DMS 273 (cell line): ENCODE measurements around the gene GOLGA7B.
"Not testable (repeated sequence)": the region's sequence is repeated elsewhere in the genome, so short reads cannot be mapped to it uniquely, and the experiment has no call there.

Experiments used
- DNase-seq: peaks from one replicate; lab custom pipeline; 2025; ENCODE audit not compliant: unreplicated experiment; lab: John Stamatoyannopoulos, UW

GOLGA7B gene

DNA sequence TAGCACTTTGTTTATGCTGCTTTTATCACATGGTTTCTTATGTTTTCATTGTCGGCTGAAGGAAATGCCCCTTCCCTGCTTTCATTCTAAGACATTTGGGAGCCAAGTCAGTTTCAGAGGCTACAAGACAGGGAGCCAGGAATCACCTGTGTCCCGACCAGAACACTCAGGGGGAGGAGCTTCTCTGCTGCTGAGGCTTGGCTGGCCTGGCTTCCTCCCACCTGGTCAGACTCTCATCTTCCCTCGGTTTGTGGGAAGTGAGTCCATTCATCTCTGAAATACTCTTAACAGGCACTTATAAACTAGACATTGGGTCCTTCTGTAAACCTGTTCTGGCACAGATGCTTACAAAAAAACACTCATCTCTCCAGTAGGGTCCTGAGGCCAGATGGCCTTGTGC lies 19.6 kb upstream of the GOLGA7B start:
- peak; percentile 45 for DNase-seq

DNA sequence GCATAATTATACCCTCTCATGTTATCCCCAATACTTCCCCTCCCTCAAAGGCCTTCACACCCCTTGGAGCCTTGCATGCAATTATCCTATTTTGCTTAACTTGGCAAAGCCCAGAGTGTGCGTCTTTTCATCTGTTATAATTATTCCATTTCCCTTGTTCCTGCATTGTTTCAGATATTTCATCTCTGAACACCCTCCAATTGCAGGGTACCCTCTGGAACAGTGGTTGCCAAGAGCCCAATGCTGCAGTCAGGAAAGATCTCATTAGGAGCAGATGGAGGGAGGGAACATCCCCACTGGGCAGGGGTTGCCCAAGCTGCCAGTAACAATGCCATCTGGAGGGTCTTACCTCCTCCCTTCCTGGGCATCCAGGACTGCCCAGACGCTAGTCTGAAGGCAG lies 18.4 kb upstream of the GOLGA7B start:
- DNase-seq: peak; percentile 86

DNA sequence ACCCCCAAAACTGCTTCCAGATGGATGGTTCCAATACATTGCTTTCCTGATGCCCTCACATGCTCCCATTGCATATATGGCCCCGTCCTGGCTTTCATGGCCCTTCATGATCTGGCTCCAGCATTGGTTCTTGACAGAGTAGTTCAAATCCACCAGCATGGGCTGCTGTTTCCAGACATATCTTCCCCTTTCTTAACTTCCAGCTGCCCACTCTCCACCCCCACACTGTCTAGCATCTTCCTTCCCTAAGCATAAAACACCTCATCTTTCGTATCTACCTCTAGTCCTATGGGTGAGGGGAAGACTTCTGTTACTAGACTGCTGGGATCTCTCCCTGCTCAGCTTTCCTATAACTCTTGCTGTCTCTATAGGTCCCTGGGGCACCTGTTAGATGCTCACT lies 13.2 kb upstream of the GOLGA7B start:
- no peak for DNase-seq

DNA sequence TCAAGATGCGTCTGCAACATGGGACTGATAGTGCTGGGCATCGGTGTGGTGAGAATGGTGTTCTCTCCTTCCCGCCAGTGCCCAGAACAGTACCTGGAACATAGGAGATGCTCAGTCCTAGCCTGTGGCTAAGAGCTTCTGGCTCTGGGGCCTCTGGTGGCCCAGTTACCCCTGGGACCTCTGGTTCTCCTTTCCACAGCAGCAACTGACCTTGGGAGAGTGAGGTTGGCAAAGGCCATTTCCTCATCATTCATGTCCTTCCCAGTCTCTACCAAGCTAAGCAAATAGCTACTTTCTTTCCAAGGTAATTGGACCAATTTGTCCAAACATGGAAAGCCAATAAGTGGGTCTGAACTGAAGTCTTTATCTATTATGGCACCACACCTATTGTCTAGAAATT lies 11.6 kb upstream of the GOLGA7B start:
- DNase-seq: no peak

DNA sequence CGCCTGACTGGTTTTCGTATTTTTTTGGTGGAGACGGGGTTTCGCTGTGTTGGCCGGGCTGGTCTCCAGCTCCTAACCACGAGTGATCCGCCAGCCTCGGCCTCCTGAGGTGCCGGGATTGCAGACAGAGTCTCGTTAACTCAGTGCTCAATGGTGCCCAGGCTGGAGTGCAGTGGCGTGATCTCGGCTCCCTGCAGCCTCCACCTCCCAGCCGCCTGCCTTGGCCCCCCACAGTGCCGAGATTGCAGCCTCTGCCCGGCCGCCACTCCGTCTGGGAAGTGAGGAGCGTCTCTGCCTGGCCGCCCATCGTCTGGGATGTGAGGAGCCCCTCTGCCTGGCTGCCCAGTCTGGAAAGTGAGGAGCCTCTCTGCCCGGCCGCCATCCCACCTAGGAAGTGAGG lies 8.5 kb upstream of the GOLGA7B start:
- not testable (repeated sequence) for DNase-seq

DNA sequence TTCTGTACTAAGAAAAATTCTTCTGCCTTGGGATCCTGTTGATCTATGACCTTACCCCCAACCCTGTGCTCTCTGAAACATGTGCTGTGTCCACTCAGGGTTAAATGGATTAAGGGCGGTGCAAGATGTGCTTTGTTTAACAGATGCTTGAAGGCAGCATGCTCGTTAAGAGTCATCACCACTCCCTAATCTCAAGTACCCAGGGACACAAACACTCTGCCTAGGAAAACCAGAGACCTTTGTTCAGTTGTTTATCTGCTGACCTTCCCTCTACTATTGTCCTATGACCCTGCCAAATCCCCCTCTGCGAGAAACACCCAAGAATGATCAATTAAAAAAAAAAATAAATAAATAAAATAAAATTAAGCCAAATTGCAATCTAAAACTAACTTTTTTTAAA lies 7.5 kb upstream of the GOLGA7B start:
- DNase-seq: not testable (repeated sequence)

DNA sequence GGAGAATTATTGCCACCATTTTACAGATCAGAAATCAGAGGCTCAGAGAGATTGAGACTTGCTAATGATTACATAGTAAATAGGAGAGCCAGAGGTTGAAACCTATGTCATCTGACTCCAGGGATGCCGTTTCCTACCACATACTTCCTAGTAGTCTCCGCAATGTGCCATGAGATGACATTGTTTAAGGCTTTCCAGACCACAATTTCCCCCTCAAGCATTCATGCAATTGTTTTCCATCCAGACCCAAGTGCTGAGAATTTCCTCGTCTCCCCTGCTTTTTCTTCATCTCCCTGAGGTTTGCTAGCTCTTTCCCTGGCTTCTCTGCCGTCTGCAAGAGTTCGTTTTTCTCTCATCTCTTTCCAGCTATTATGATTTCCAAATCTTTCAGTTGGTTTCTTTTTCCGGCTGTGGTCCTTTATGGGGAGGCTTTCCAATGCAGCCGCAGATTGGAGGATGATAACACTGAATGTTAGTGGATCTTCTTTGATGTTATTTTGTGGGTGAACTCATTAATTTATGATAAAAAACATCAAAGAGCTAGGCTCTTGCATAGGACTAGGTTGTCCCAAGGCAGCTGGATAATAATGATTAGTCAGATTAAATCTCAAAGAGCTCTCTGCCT lies 6.9 kb upstream of the GOLGA7B start:
- DNase-seq: no peak

DNA sequence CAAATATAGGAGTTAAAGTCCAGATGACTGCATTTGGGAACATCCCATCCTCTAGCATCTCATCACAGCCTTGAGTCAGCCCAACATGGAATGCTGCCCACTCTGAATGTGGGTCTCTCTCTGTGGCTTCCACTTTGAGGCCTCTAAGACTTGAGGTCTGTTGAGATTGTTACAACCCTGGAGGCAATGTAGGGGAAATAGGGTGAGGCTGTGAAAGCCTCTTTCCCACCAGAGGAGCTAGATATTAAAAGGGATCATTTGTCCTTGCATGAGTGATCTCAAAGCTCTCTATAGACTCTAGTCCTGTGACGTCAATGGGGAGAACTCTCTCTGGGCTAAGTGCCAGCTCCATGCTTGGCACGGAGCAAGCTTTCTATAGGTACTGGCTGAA lies 6.4 kb upstream of the GOLGA7B start:
- DNase-seq: peak; percentile 44

DNA sequence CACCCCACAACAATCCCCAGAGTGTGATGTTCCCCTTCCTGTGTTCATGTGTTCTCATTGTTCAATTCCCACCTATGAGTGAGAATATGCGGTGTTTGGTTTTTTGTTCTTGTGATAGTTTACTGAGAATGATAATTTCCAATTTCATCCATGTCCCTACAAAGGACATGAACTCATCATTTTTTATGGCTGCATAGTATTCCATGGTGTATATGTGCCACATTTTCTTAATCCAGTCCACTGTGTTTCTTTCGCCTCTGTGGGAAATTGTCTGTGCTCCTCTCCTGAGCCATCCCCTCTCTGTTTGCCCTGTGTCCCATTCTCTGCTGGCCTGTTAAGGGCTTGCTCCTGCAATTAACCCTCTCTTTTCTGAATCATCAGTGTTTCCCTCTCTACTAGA lies 5.7 kb upstream of the GOLGA7B start:
- not testable (repeated sequence) for DNase-seq

DNA sequence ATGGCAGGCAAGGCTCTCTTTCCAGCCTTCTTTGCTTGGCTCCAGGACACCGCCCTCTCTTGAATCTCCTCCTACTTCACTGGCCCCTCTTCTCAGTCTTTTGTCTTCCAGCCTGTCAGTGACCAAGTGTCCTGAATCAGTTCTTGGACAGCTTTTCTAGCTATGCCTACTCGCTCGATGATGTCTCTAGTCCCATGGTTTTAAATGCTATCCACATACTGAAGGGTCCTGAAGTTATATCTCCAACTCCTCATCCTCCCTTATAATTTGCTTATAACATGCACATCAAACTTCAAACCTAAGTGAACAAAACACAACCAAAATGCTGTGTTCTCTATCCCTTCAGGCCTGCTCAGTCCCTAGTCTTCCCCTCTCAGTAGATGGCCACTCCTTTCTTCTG lies 5.0 kb upstream of the GOLGA7B start:
- no peak for DNase-seq

DNA sequence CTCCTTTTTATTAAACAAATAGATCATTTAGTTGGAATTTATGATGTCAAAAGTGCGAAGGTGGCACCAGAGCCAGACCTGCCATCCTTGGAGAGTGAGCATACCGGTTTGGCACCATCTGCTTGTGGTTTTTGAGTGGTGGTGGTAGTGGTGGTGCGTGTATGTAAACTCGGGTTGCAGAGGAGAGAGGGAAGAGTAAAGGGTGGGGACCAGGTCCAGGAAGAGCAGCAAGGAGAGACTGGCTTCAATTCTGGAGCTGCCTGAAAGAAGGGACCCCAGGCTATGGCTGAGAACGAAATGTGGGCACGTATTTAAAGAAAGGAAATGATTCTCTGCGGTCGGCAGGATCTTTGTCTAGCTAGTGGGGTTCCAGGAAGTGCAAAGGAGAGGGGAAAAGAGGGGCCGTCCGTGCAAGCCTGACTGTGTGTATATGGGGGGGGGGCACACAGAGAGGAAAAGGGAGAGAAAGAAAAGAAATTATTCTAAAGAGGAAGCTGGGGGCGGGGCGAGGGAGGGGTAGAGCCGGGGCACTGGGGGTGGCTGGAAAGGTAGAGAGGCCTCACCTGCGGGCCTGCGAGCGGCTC lies 448 bp upstream of the GOLGA7B start:
- peak; percentile 56 for DNase-seq

DNA sequence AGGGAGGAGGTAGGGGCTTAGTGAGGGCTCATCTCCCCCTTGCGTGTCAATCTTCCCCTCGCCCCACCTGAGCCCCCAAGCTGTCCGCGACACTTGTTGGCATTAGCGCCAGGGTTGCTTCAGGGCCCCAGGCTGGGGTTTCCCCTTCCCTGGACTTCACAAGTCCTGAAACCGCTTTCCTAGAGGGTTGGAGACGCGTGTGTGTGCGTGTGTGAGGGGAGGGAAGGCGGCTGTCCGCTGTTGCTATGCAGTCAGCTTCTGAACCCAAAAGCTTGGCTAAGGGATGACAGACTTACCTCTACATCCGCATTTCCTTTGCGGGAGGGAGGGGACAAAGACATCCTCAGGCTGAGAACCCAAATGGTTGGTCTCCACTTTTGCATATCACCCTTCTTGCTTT lies 803 bp downstream of the GOLGA7B start:
- peak; percentile 52 for DNase-seq

DNA sequence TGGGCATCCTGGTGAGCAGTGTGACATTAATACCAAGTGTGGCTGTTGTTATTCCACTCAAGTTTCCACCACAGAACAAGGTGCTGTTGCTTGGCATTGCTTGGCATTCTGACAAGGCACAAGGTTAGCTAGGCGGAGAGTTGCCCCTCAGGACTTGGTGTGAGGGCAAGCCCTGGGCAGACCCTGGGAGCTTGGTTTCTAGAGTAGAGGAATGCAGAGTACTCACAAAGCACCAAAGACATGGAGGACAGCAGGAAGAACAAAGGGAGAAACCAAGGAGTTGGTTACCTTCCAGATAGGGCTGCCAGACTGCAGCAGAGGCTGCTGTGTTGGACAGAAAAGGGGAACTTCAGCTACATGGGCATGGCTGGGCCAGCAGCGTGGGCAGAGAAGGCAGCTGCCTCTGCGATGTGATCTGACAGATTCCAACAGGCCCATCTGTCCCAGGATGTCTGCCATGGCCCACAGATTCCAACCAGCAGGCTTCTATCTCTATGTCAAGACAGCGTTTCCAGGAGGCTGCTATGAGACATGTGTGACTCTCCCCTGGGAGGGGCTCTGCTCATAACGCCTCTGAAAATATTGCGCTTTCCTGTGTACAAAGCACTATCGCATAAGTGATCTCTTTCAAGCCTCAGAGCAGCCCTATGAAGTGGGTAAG lies 1.8 kb downstream of the GOLGA7B start:
- peak; percentile 91 for DNase-seq

DNA sequence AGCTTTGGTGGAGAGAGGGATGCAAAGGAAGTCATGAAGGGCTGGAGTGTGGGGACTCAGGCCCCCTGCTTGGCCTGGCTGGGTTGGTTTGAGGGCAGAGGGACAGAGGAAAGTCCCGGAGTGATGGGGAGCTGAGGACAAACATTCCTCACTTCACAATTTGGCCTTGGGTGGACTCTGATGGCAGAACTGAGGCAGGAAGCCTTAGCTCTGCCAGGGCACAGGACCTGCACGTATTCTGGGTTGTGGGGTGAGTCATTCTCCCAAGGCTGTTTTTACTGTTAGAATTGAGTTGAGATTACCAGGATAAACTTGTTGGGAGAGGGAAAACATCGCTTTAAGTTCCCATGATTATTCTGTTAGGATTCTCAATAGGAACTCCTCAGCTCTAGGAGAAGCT lies 2.6 kb downstream of the GOLGA7B start:
- no peak for DNase-seq

DNA sequence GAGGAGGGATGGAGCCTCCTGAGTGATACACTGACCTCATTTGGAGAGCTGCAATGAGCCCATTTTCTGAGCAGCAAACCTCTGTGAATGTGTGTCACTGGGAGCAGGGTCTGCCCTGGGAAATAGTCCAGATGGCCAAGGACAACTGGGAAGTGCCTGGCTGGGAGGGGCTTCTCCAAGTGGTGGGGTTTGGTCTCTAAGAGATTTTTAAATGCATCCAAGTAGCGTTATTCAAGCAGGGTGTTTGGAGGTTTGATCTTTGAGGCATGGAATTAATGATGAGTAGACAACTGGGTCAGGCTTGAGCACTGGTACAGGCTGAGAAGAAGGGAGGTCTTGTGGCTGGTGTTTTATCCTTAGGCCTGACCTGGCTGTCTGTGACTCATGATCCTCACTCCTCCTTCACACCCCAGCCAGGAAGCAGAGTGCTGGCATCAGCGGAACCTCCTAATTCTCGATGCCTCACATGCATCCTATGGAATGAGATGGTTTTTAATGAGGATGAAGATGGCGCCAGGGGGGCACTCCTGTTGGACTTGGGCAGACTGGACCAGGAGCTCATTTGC lies 3.3 kb downstream of the GOLGA7B start:
- peak; percentile 18 for DNase-seq

DNA sequence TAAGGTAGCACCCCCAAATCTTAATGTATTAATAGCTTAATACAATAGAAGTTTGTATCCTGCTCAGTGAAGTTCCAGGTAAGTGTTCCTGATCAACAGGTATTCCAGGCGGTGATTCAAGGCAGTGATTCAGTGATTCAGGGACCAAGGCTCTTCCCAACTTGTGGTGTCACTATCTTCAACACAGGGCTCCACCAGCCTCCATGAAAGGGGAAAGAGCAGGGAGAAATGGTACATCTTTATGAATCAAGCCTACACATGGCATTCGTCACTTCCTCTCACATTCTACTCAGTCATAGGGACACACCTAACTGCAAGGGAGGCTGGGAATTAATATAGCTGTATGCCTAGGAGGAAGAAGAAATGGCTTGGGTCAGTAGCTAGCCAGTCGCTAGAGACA lies 5.1 kb downstream of the GOLGA7B start:
- no peak for DNase-seq

DNA sequence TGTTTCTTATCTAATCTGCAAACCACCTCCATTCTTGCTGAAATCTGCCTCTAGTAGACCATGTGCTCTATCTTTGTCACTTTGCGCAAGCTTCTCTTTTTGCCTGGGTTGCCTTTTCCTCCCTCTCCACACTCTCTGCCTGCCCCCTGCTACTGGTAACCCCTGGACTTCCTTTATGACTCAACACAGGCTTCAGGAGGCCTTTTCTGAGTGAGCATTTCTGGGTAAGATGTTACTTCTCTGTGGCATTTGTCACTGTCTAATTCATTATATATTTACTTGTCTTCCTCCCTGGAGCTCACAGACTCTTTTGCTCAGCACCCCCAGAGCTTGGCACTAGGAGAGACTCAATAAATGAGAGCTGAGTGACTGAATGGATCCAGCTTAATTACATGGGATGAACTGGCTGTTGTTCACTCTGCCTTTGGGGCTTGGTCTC lies 8.4 kb downstream of the GOLGA7B start:
- DNase-seq: no peak

DNA sequence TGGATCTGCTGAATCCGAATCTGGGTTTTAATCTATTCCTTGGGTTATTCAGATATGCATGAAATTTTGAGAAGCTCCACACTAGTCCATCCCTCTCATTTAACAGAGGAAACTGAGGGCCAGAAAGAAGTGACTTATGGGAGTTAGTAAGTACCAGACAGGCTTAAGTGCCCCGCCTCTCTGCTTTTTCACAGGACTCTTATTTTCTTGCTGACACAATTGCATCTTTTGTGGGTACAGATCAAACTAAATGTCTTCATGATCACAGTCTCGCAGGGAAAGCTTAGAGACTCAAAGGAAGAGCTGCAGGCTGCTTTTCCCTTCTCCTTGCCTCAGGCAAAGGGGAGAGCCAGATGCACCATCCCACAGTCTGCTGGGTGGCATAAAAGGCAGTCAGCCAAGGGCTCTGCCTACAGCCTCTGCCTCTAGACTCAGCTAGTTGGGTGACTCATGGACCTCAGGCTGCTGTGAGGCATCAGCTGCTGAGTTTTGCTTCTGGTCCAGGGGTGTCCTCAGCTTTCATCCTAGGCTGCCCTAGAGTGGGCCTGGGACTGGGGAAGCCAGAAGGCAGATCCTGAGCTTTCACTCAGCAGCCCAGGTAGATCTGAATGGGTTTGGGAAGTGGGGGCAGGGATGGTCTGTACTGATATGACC lies 11.6 kb downstream of the GOLGA7B start:
- DNase-seq: peak; percentile 73

DNA sequence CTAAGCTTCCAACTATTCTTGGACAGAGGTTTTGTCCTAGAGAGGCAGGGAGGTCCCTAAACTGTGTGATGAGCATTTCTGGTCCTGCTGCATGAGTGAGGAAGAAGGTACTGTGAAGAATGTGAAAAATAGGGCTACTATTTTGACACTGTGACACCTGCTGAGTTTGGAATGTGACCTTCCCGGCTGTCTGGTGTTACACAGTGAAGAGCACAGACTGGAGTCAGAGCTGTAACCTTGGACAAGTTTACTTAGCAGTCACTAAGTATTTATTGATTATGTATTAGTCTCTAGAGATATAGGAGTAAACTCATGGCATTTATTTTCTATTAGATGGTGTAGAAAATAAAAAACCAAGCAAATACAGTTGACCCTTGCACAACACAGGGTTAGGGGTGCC lies 12.3 kb downstream of the GOLGA7B start:
- DNase-seq: no peak

DNA sequence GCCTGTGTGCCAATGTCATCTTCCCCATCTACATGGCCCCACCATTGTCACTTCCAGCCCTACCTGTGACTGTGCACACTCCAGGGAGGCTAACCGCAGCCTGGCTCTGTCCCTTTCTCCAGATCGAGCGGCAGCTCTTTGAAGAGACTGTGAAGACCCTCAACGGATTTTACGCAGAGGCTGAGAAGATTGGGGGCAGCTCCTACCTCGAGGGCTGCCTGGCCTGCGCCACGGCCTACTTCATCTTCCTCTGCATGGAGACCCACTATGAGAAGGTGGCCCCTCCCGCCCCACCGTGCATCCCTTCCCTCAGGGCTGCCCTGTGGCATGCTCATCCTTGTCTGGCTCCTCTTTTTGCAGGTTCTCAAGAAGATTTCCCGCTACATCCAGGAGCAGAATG lies 14.2 kb downstream of the GOLGA7B start:
- no peak for DNase-seq

DNA sequence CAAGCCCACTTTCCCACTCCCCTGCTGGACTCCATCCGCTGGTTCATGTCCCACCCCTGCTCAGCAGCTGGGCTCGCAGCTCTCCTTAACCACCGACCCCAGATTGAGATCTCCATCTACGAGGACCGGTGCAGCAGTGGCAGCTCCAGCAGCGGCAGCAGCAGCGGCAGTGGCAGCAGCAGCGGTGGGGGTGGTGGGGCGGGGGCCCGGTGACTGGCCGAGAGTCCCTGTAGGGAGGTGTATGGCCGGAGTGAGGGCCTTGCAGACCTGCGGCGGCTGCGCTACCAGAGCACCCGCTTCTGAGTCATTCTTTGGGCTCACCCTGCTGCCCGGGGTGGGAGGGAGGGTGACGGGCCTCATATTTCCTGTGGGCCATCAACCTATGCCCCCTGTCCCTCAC lies 15.8 kb downstream of the GOLGA7B start:
- no peak for DNase-seq
